HG02763 (cell line): Measurements from ENCODE around the gene NKD2.
"Not testable (repeated sequence)": the region's sequence is repeated elsewhere in the genome, so short reads cannot be mapped to it uniquely, and the experiment has no call there.

ENCODE experiments used
- ATAC-seq: cut with Tn5 transposase; IDR thresholded peaks from one replicate; pipeline ENCODE4 v1.9.1; 2021; ENCODE audit warnings: mild to moderate bottlenecking, moderate library complexity; ENCODE audit not compliant: unreplicated experiment

The NKD2 gene

GRCh38 chr5:1054799-1055775 is 46.5 kb downstream of the NKD2 start:
- ATAC-seq: no peak

DNA sequence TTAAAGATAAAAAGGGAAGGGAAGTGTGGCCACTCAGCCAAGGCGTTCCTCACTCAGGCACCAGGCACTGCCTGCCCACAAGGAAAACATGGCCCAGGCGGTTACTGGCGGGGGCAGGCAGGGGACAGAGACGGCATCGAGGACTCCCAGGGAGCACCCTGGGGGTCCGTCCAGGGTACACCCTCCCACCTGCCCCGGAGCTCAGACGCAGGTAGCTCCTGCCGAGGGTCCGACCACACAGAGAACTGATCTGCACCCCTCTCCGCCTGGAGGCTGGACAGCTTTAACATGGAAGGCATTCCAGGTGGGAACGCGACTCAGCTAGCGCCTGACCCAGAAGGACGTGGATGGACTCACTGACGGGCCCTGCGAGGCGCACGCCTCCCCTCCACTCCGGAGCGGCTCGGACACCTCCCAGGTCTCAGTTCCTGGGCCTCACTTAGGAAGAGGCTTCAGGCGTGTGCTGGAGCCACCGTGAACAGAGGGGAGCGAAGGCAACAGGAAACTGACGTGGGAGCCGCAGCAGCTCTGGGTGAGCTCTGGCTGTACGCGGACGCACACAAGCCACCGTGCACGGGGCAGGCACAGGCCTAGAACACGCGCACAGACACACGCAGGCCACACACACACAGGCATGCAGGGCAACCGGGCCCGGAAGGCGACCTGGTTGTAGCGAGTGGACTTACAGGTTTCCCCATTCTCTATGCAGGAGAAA is 47.5 kb downstream of the NKD2 start:
- ATAC-seq: no peak

DNA sequence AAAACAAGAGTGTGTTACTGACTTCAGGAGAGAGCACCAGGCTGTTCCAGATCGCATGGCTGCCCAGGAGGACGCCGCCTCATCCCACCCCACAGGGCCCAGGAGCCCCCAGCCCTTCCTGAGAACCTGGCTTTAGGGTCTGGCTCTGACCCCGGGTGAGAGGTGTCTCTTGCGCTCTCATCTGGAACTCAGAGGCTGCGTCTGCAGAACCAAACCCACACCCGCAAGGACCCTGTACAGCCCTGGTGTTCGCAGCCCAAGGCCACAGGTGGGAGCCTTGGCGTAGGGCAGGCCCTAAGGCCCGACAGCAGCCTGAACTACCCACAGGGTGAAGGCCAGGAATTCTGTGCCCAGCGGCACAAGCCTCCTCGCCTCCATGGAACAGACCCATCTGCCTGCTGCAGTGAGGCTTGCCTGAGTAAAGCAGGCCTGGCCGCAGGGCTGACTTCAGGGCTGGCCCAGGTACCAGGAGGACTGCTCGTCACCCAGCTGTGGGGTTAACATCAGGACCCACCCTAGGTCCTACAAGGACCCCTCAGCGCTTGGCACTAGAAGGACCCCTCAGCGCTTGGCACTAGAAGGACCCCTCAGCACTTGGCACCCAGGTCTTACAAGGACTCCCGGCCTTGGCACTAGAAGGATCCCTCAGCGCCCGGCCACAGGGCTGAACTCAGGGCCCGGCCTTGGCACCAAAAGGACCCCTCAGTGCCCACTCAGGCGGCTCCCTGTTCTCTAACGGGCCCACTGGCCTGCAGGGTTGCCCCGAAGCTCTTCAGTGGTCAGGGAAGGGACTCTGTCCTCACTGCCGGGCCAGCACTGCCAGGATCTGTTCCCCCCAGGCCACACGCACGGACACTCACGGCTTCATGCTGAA is 48.2 kb downstream of the NKD2 start:
- no peak for ATAC-seq

DNA sequence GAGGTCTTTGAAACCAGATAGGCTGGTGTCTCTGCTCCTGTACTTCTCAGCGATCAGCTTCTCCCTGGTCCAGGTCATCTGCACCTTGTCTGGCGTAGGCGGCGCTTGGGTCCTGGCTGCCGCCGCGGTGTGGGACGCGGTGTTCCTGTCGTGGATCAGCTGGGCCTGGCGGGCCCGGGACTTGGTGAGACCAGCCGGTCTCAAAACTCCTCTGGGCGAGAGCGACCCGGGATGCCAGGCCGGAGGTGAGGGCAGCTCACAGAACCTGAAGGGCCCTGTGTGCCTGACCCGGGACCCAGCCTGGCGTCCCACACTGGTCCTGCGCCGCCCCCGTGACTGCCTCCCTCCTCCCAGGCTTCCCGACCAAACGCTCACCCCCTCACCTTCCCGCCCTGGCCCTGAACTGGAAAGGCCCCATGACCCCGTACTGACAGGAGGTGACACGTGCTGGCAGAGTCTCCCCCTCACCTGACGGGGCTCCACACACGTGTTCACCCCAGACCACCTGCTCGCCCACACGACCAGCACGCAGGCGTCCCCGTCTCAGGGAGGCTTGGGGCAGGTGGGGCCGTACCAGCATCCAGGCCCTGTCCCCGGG is 49.0 kb downstream of the NKD2 start:
- ATAC-seq: no peak

DNA sequence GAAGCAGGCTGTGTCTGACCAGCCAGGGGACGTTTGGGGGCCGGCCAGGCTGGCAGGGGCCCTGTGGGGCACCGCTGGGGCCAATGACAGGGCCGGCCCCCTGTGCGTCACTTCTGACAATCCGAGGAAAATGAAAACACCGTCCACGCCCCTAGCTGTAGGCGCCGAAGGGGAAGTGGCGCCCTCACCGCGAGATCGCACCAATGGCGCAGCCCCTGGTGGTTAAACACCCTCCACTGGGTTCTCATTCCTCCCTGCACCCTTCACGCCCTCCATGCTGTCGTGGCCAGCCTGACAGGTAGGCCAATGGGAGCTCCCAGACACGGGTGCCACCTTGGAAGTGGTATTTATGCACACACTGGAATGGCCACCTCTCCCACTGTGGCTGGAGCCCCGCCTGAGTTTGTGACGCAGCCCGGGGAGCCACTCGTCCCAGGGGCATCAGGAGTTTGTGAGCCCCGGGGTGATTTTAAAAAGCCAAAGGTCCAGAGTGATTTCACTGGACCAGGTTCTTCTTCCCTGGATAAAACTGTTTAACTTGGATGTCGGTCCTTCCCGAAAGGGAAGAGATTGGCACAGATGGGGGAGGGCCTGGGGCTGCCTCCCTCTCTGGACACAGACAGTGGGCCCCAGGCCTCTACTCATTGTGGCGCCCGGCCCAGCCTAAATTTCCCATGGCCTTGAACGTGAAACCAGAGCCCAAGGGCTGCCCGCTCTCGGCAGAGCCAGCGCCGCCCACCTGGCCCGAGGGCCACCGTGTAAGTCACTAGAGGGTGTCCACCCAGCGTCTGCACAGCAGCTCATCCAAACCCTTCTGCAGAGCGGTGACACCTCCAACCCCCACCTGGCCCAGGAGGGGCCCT is 49.7 kb downstream of the NKD2 start:
- ATAC-seq: no peak

DNA sequence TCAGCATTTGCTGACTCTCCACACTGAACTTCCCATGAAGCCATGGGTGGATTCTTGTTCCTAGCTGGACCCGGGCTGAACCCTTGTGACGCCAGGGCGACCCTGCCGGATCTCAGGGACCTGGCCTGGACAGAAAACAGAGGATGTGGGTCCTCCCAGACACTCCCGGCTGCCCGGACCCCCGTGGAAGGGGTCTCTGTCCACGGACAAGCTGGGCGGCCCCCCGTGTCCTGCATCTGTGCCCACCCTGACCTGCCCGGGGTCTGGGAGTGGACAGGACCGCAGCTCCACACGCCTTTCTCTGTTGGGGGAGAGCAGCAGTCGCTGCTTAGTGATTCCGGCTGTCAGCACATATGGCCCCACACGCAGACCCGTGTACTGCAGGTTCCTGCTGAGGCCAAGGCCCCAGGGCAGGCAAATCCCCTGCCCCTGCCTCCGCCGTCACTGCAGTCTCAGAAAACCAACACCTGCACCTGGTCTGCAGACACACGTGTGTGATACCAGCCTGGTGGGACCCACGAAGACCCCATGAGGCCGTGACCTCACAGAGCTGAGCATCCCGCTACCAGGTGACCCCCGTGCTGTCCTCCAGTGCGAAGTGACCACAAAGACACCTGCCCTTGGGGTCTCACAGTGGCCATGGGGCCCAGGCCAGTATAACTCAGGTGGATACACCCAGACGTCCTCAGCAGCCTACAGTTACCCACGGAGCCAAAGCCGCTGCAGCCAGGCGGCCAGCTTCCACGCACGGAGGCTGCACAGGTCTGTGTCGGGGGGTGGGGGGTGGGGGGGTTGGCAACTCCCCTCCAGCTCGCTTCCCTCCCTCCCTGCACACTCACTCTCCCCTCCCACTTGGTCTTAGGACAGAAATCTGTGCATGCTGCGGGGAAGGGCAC is 50.6 kb downstream of the NKD2 start:
- no peak for ATAC-seq

DNA sequence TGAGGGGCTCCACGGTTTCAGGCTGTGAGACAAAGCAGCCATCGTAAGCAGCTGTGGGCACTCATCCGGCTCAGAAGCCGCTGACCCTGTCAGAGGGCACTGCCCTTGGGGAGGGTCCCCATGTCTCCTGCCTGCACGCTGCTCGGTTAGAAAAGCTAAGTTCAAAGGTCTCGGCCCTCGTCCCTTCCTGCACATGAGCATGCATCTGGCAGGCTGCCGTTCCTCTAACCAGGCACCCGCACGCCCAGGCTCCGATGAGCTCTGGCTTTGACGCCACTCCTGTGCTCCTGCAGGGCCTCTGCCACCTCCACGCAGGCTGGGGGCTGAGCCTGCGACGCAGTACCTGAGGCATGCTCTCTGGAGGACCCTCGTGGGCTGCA is 51.3 kb downstream of the NKD2 start:
- ATAC-seq: no peak

DNA sequence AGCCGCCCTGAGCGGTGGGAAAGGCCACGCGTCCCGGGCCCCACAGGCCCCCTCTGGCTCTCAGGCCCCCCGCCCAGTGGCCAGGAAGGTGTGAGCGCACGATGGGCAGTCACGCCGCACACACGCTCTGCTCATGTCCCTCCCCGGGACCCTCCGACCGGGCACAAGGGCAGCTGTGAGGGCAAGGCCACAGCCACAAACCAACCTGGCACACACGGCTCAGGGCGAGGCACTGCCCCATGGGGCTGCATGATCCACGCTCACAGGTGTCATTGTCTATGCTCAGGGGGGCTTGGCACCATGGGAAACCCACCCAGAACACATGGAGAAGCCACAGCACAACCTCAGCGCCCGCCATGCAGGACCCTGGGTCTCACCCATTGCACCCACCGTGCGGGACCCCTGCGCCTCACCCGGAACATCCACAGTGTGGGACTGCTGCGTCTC is 52.0 kb downstream of the NKD2 start:
- no peak for ATAC-seq

- not testable (repeated sequence) for ATAC-seq
Observed at GRCh38 chr5:1061292-1061691, 52.7 kb downstream of the NKD2 start.

GRCh38 chr5:1061916-1062315 is 53.3 kb downstream of the NKD2 start:
- no peak for ATAC-seq

DNA sequence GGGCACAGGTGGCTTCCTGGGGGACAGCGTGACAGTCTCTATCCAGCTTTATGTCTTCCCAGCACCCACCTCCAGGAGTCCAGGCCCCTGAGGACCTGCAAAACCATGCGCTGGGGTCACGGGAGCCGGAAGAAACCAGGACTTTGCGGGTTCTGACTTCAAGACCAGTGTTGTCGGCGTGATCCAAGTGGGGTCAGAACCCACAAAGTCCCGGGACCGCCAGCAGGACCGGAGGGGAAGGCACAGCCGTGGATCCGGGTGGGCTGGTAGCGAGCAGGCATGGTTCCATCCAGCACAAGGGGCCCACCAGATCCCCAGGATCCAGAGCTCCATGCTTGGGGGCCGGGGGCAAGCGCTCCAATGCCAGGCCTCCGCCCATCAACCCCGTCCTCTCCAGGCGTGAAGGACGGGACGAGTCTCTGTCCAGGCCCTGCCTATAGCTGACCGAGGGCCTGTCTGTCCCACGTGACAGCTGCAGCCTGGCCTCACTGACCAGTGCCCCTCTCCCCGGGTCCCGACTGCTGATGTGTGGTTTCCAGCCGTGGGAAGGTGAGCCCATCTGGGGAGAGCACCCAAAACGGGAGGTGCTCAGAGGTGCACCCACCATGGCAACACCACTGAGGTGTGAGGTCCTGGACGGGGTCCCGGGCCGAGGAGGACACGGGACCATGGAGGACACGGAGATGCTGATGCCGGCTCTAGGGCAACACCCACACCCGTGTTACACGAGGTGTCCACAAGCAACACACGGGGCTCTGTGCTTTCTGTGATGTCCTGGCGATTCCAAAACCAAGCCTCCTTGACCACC is 54.4 kb downstream of the NKD2 start:
- ATAC-seq: no peak

- no peak for ATAC-seq
Observed at GRCh38 chr5:1063661-1064382, 55.2 kb downstream of the NKD2 start.

DNA sequence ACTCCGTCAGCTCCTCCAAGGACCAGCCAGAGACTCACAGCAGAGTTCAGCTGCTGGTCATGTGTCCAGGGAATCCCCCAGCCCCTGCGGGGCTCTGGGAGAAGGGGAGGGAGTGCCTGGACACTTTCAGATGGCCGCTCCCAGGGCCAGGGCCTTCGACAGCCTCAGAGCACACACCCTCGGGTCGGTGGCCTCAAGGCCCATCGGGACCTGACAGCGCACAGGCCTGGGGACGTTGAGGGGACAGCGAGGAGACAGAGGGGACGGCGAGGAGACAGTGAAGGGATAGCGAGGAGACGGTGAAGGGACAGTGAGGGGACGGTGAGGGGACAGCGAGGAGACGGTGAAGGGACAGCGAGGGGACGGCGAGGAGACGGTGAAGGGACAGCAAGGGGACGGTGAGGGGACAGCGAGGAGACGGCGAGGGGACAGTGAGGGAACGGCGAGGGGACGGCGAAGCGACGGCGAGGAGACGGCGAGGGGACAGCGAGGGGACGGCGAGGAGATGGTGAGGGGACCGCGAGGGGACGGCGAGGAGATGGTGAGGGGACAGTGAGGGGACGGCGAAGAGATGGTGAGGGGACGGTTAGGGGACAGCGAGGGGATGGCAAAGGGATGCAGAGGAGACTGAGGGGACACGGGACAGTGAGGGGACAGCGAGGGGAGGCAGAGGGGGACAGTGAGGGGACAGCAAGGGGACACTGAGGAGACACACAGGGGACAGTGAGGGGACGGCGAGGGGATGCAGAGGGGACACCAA is 56.0 kb downstream of the NKD2 start:
- ATAC-seq: no peak

- no peak for ATAC-seq
Observed at GRCh38 chr5:1065143-1065750, 56.6 kb downstream of the NKD2 start.

DNA sequence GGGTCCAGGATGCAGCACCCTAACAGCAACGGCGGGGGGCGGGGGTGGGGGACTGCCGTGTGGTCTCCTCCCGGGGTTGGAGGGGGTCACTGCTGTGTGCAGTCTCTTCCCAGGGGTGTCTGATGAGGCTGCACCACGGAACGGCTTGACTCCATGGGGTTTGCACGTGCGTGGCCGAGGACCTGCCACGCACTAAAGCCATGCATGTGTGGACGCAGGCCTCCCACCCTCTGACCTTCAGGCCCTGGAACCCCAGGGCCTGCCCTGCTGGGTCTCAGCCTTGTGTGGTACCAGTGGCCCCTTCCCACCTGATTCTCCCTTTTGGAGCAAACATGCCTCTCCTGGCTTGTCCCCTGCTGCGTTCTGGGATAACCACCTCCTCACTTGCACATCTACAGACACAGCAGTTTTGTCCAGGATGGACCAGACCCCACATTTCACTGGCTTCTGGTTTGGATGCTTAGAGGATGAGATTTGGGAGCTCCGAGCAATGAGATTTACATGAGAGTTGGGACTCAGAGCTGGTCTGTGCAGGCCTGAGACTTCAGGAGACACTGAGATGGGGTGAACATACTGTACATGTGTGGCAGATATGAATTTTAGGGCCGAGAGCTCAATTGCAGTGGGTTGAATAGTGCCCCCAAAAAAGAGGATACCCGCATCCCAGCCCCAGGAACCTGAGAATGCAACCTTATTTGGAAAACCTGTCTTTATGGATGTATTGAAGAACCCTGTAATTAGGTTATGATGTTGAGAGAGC is 57.5 kb downstream of the NKD2 start:
- ATAC-seq: no peak
